Anterior cingulate cortex (tissue), 58 donors: ENCODE data around the gene AK1.
A peak's percentile ranks its signal among the peaks of the same experiment; 100 is the strongest.

Experiments
- DNase-seq, 58 donors: peaks; one replicate each; lab custom pipeline; 2025; lab: John Stamatoyannopoulos, UW

The AK1 gene

DNA sequence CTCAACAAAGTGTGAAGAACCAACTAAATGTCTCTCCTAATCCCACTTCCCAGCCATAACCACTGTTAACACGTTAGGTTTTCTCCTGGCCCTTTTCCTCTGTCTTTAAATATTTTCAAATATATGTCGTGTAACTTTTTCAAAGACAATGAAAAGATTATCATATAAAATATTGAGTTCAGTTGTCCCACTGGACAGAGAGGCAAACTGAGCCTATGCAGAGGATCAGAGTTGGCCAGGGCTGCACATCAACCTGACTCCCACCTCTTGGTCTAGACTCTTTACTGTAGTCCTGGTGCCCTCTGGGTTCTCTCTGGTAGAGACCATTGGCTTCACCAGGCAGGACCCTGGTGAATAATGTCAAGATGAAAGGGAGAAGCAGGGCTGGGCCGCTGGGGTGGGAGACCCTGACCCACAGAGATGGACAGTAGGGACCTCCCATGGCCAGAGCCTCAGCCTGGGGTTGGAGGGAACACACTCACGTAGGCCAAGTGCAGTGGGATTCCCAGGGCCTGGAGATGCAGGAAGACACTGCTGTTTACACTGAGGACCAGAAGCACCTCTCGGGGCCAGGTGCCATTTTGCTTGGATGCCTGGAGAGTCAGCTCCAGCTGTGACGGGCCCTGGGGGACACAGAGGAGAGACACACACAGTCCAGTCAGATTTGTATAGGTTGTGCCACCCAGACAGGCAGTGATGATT, 48.1 kb downstream of the AK1 start:
- no peak for DNase-seq

GRCh38 chr9:127828262-127829031, 49.0 kb downstream of the AK1 start:
- DNase-seq = peak in 15 of 58 donors; percentile 6 to 52 (median 22)

GRCh38 chr9:127826253-127826913, 51.1 kb downstream of the AK1 start:
- DNase-seq = no peak

DNA sequence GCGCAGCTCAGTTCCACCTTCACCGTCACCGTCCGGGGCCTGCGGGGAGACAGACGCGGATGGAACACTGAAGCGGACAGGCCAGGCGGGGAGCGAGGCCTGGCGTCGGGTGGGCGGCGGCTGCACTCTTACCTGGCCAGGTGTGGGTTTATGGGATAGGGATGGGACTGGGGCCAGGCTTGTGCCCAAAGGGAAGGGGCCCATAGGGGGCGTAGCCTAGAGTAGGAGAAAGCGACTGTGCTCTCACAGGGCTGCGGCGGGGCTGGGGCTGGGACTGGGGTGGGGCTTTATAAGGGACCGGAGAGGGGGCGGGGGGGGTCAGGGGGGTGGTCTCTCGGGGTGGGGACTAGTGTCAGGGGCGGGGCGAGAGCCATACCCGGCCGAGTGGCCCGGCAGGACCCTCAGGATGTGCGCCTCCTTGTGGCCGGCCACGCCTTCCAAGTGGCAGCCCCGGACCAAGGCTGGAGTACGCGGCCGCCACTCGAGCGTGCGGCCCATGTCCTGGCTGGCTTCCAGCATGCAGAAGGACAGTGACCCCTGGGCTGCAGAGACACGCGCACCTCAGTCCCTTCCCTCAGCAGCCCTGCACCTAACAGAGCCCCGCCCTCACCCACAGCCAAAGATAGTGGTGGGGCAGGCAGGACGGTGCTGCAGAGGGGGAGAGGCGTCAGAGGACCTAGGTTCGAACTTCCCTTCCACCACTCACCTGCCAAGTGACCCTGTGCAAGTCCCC, 52.0 kb downstream of the AK1 start:
- DNase-seq = peak in 6 of 58 donors; percentile 21 to 53 (median 24)

DNA sequence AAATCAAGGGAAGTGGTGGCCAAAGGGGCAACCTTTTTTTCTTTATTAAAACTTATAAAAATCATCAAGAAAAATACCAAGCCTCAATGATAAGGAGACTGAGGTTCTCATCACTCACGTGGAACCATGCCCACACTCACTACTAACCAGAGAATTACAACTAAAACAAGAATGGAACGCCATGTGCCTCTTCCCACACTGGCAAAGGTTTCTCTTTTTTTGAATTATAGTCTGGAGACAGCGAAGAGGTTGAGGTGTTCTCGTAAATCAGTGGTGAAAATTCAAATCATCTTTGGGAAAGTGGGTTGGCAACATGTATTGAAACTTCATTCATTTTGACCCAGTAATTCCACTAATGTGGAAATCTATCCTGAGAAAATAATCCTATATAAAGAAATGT, 55.4 kb downstream of the AK1 start:
- DNase-seq = no peak

GRCh38 chr9:127818574-127818973, 58.9 kb downstream of the AK1 start:
- no peak for DNase-seq

DNA sequence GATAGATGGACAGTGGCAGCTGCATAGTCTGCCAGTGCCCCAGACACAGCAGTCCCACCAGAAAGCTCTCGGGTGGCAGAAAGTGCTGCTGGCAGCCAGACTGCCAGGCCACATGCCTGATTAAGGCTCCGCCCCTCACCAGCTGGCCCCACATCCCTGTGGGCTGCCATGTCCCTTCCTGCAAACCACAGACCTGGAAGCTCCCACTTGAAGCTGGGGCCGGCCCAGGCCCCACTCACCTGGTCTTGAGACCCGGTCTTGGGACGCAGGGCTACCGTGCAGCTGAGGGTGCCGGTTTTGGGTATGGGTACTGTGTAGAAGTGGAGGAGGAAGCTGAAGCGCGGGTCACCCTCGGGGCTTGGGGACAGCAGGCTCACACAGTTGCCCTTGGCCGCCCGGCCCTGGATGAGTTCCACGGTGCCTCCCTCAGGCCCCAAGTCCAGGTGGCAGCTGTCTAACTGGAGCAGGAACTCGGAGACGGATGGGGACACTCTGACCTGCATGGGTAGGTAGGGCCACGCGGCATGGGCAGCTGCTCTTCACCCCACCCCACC, 59.5 kb downstream of the AK1 start:
- DNase-seq = no peak

DNA sequence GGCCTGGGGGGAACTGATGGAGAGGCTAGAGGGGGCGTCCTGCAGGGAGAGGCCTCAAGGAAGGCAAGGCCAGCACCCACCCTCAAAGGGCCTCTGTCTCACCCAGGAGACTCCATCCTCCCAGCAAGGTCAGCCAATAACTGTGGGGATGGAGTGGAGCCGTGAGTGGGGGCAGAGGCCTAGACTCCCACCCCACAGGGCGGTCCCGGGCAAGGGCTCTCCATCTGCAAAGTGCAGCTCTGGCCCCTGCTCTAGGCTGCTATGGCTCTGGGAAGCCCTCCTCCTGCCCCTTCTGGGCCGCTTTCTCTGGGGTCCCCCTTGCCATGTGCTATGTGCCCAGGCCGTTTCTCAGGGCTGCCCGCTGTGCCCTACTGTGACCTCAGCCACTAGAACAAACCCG, 60.7 kb downstream of the AK1 start:
- DNase-seq = no peak
